Hematopoietic multipotent progenitor cell treated with erythropoietin and hydrocortisone succinate and interleukin-3 and kit ligand, for 4 days (in vitro differentiated cells): Measurements from ENCODE around the gene FAM117B.
"Not testable (repeated sequence)": the region's sequence is repeated elsewhere in the genome, so short reads cannot be mapped to it uniquely, and the experiment has no call there.

Experiments used
- DNase-seq: peaks from one replicate; pipeline ENCODE4 v3.0.0-alpha.2; 2015

FAM117B gene

DNA sequence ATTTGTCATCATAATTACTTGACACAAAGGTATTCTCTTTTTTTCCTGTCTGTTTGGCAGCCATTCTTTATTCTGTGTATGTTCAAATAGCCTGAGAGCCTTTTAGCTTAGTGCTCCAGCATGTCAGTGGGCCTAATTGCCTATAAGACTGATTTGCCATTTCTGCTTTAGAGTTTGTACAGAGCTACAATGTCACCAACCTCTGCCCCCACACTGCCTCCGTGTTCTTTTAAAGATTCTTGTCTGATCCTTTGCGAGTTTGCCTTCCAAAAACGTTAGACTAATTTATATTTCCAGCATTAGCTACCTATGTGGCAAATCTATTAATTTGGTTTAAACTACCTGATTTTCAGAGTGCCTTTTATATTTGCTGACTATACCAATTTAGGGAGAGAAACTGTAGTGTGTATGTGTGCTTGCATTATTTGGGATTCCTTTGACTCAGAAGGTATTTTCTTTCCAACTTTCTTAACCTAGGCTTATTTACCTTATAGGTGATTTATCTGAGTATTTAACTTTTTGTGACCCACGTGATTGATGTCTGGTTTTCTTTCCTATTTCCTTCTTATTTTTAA is 70.8 kb downstream of the FAM117B start:
- no peak for DNase-seq

- not testable (repeated sequence) for DNase-seq
Measured at GRCh38 chr2:202714971-202715935, 80.5 kb downstream of the FAM117B start.

- no peak for DNase-seq
Measured at GRCh38 chr2:202716114-202716718, 81.4 kb downstream of the FAM117B start.

- DNase-seq = no peak
Measured at GRCh38 chr2:202716953-202717597, 82.3 kb downstream of the FAM117B start.

DNA sequence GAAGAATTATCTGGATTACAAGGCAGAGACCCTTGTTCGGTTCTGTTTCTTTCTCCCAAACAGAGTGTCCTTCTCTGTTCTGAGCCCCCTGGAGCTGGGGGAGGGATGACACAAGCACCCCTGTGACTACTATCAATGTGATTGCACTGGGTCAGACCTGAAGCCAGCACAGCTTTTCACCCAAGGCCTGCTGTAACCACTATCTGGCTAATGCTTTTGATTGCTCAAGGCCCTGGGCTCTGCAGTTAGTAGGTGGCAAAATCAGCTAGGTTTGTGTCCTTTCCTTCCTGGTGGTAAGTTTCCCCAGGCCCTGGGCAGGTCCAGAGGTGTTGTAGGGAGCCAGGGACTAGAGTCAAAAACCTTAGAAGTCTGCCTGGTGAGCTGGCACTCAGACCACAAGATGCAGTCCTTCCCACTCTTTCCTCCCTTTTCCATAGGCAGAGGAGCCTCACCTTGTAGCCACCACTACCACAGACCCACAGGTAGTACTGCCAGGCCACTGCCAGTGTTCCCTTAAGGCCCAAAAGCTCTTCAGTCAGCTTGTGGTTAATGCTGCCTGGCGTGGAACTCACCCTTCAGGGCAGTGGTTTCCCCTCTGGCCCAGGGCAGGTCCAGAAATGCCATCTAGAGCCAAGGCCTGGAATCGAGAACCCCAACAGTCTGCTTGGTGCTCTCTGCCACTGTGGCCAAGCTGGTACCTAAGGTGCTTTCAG is 83.0 kb downstream of the FAM117B start:
- no peak for DNase-seq

DNA sequence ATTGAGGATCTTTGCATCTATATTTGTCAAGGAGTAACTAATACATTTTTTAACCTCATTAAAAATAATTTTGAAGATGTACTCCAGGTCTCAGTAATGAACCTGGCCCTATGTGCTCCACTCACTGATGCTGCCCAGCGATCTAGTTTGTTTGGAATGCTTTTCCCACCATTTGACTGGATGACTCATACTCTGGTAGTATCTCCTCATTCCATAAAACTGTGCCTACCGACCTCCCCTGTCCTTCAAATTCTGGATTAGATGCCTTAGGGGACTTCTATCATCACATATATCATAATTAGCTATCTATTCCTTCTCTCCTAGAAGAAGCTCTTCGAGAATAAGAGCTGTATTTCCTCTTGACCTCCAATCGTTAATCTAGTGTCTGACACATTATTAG is 83.8 kb downstream of the FAM117B start:
- no peak for DNase-seq

- no peak for DNase-seq
Measured at GRCh38 chr2:202720226-202720625, 85.5 kb downstream of the FAM117B start.

DNA sequence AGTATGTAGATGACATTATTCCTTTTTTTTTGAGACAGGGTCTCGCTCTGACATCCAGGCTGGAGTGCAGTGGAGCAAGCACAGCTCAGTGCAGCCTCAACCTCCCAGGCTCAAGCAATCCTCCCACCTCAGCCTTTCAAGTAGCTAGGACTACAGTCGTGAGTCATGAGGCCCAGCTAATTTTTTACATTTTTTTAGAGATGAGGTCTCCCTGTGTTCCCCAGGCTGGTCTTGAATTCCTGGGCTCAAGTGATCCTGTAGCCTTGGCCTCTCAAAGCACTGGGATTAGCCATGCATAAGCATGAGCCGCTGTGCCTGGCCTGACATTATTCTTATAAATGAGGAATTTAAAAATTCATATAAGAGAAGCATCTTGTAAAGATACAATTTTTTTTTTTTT is 86.9 kb downstream of the FAM117B start:
- no peak for DNase-seq

DNA sequence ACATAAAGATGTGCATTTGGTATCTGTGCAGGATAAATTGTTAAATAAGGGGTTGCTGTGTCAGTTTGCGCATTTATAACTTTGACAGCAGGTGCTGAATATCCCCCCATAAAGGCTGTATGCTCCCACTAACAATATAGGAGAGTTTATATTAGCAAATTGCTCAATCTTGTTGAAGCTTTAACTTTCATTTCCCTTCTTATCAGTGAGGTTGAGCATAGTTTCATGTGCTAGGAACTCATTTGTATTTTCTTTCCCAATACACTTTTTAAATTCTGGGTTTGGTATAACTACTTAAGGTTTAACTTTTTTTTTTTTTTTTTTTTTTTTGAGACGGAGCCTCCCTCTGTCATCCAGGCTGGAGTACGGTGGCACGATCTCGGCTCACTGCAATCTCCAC is 89.0 kb downstream of the FAM117B start:
- no peak for DNase-seq

DNA sequence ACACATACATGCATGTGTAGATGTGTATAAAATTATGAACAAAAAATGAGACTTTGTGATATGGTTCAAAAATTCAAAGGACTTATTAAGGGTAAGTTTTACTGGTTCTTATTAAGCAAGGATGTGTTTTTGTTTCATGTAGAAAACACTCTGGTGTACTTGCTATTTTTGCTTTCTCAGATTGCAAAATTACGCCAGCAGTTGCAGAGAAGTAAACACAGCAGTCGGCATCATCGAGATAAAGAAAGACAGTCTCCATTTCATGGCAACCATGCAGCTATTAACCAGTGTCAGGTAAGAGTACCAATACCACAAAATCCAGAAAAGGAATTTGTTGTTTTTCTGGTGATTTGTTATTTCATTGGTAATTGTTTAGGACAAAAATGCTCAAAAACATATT is 91.3 kb downstream of the FAM117B start:
- DNase-seq = no peak

- DNase-seq = peak; percentile 9
Measured at GRCh38 chr2:202736826-202737225, 102.1 kb downstream of the FAM117B start.

DNA sequence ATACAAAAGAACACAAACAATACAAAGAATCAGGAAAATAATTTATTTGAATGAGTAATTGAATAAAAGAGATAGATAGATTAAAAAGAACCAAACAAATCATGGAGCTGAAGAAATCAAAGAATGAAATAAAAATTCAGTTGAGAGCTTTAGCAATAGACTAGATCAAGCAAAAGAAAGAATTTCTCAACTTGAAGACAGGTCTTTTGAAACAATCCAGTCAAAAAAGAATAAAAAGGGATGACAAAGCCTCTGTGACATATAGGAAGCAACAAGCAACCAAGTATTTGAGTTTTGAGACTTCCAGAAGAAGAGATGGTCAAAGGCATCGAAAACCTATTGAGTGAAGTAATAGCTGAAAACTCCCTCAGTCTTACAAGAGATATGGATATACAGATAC is 108.8 kb downstream of the FAM117B start:
- no peak for DNase-seq

GRCh38 chr2:202749477-202749876 is 114.7 kb downstream of the FAM117B start:
- DNase-seq = no peak

GRCh38 chr2:202750763-202751427 is 116.1 kb downstream of the FAM117B start:
- DNase-seq = no peak

- no peak for DNase-seq
Measured at GRCh38 chr2:202752071-202752470, 117.3 kb downstream of the FAM117B start.

DNA sequence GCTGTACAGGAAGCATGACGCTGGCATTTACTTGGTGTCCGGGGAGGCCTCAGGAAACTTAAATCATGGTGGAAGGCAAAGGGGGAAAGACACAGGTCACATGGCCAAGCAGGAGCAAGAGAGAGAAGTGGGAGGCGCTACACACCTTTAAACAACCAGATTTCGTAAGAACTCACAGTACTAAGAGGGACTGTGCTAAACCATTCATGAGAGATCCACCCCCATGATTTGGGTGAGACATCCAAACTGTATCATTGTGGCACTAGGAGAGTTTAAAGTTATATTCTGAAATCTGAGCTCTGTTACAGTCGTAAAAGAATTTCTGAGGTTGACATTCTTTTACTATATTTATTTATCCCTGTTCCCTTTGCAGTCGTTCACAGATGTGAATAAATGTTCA is 120.2 kb downstream of the FAM117B start:
- no peak for DNase-seq

DNA sequence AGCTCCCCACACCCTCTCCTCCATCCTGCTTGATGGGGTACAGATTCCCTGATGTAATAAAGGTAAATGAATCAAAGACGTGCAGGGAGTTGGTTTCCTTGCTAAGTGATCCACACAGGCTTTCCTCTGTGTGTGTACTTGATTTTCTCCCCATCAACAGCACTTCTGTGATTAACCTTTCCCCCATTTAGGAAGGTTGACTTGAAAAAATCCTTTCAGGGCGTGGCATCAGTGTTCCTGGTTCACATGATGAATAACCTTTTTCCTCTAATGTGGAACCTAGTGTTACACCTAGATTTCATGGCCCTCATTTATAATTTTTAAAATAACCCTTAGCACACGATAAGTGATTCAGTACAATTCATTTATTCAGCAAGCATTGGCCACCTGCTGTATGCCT is 121.8 kb downstream of the FAM117B start:
- DNase-seq = no peak

GRCh38 chr2:202757339-202757738 is 122.6 kb downstream of the FAM117B start:
- DNase-seq = no peak

- DNase-seq = no peak
Measured at GRCh38 chr2:202758128-202758527, 123.4 kb downstream of the FAM117B start.

GRCh38 chr2:202758604-202759003 is 123.8 kb downstream of the FAM117B start:
- no peak for DNase-seq

DNA sequence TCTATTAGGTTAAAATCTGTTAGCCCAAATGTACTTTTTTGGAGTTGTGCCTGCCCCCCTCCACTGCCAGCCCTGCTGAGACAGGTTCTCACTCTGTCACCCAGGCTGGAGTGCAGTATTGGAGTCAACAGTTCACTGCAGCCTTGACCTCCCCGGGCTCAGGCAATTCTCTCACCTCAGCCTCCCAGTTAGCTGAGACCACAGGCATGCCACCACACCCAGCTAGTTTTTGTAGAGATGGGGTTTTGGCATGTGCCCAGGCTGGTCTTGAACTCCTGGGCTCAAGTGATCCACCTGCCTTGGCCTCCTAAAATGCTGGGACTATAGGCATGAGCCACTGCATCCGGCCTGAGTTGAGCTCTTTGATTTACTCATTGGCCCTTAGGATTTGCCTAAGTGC is 126.1 kb downstream of the FAM117B start:
- DNase-seq = peak; percentile 5

- DNase-seq = peak; percentile 61
Measured at GRCh38 chr2:202762556-202762955, 127.8 kb downstream of the FAM117B start.
